Measurements from ENCODE around the gene MTHFD2L.
"Not testable (repeated sequence)": the region's sequence is repeated elsewhere in the genome, so short reads cannot be mapped to it uniquely, and the experiment has no call there.

- not testable (repeated sequence) for TF ChIP-seq EZH2 (IDR thresholded peaks at IDR 0.05; ENCODE audit: insufficient read depth, low read length); CTCF (IDR thresholded peaks at IDR 0.05; ENCODE audit: insufficient read depth, low read depth, low read length)
These were observed 57.3 kb downstream of the MTHFD2L start for GRCh38 chr4:74215236-74215635.
